H1 (cell line): ENCODE measurements around the gene DCUN1D3. TPM values are rescaled to one million over a fixed set of nuclear protein-coding genes. Genes with fewer than 3 reads are reported as not detected.

Experiments
- CTCF ChIA-PET: fragments of 300-600 bp; sonication (Branson Sonifier 250); formaldehyde crosslinking; loops from one replicate; lab custom pipeline; 2021; ENCODE audit not compliant: partially characterized antibody; lab: Charles Lee
- POLR2A ChIA-PET: fragments of 300-600 bp; sonication (Branson Sonifier 250); formaldehyde crosslinking; loops from one replicate; lab custom pipeline; 2021; ENCODE audit warnings: inconsistent platforms; ENCODE audit not compliant: partially characterized antibody; lab: Charles Lee
- DNase-seq, 2 experiments: peaks; one replicate each; pipeline versions ENCODE4 v3.0.0 to v3.0.0-alpha.2; 2010 to 2022; ENCODE audit warnings: low spot score in 2 of 2, low read depth in 1 of 2, mixed read lengths in 1 of 2
- FAIRE-seq: peaks from 2 replicates; lab custom pipeline; 2011; peaks lifted over from hg19 to GRCh38; lab: Jason Lieb, UNC
- H2AFZ ChIP-seq: 2 replicates; pipeline ENCODE4 v1.8.1; 2012; ENCODE audit warnings: low read length, inconsistent platforms
- H2AK5ac ChIP-seq: 2 replicates; pipeline ENCODE4 v1.6.1; 2013; ENCODE audit warnings: low read depth, low read length
- H2BK120ac ChIP-seq: replicated peaks from 2 replicates; pipeline ENCODE3; 2013; ENCODE audit warnings: low read depth, low read length, inconsistent platforms
- H2BK12ac ChIP-seq: 2 replicates; pipeline ENCODE4 v1.6.1; 2013; ENCODE audit warnings: low read depth, low read length
- H2BK15ac ChIP-seq: 2 replicates; pipeline ENCODE4 v1.6.1; 2013; ENCODE audit warnings: low read length
- H2BK20ac ChIP-seq: 2 replicates; pipeline ENCODE4 v1.6.1; 2013; ENCODE audit warnings: low read length
- H2BK5ac ChIP-seq: 2 replicates; pipeline ENCODE4 v1.6.1; 2013; ENCODE audit warnings: low read depth, low read length
- H3K14ac ChIP-seq: 2 replicates; pipeline ENCODE4 v1.6.1; 2013; ENCODE audit warnings: inconsistent platforms; ENCODE audit not compliant: insufficient read length
- H3K18ac ChIP-seq: 2 replicates; pipeline ENCODE4 v1.6.1; 2013; ENCODE audit warnings: low read length; ENCODE audit errors: extremely low read depth
- H3K23ac ChIP-seq: 2 replicates; pipeline ENCODE4 v1.6.1; 2013; ENCODE audit warnings: inconsistent platforms; ENCODE audit not compliant: insufficient read length
- H3K23me2 ChIP-seq: 2 replicates; pipeline ENCODE4 v1.6.1; 2013; ENCODE audit warnings: low read depth, low read length
- H3K27ac ChIP-seq: 2 replicates; pipeline ENCODE4 v1.6.1; 2011; ENCODE audit warnings: low read depth, low read length, inconsistent platforms
- H3K27me3 ChIP-seq, 4 experiments: replicated peaks in 1 of 4; 1 replicate in 1 of 4; 2 replicates in 3 of 4; pipeline versions ENCODE4 v1.6.1 to v1.8.1; 2011 to 2013; ENCODE audit warnings: low read length in 3 of 4, mild to moderate bottlenecking in 3 of 4, inconsistent platforms in 2 of 4, mixed read lengths in 2 of 4, moderate library complexity in 1 of 4; ENCODE audit not compliant: control insufficient read depth in 3 of 4, insufficient read depth in 3 of 4; ENCODE audit errors: extremely low read depth in 1 of 4
- H3K36me3 ChIP-seq, 4 experiments: 2 replicates each; pipeline versions ENCODE4 v1.6.1 to v1.8.1; 2011 to 2013; ENCODE audit warnings: mild to moderate bottlenecking in 4 of 4, low read length in 3 of 4, moderate library complexity in 2 of 4, control low read depth in 1 of 4, inconsistent platforms in 1 of 4; ENCODE audit not compliant: insufficient read depth in 4 of 4, control insufficient read depth in 2 of 4
- H3K4ac ChIP-seq: replicated peaks from 2 replicates; pipeline ENCODE3; 2013; ENCODE audit warnings: low read length, low read depth, mixed read lengths, inconsistent platforms; ENCODE audit not compliant: insufficient read length
- H3K4me1 ChIP-seq, 4 experiments: replicated peaks in 1 of 4; 1 replicate in 1 of 4; 2 replicates in 3 of 4; pipeline versions ENCODE4 v1.6.1 to v1.8.1; 2011 to 2013; ENCODE audit warnings: low read length in 3 of 4, inconsistent platforms in 2 of 4, mixed read lengths in 1 of 4; ENCODE audit not compliant: insufficient read depth in 4 of 4, control insufficient read depth in 3 of 4
- H3K4me2 ChIP-seq, 2 experiments: 2 replicates each; pipeline versions ENCODE4 v1.6.1 to v1.8.1; 2011 to 2013; ENCODE audit warnings: low read depth in 2 of 2, low read length in 2 of 2, control low read depth in 1 of 2, inconsistent platforms in 1 of 2, mild to moderate bottlenecking in 1 of 2; ENCODE audit not compliant: insufficient read depth in 1 of 2
- H3K4me3 ChIP-seq, 4 experiments: fragments of 200-600, 300-600 bp in 1 of 4; sonication (generic), shearing (Covaris generic), sonication (Bioruptor Twin) in 1 of 4; 2 replicates each; pipeline versions ENCODE4 v1.5.1 to v1.8.1; 2011 to 2016; ENCODE audit warnings: low read length in 4 of 4, low read depth in 3 of 4, control low read depth in 2 of 4, inconsistent platforms in 2 of 4, mild to moderate bottlenecking in 2 of 4, mixed read lengths in 1 of 4, moderate library complexity in 1 of 4; ENCODE audit not compliant: insufficient read depth in 2 of 4; ENCODE audit errors: extremely low read depth in 1 of 4
- H3K56ac ChIP-seq: replicated peaks from 2 replicates; pipeline ENCODE3; 2013; ENCODE audit warnings: low read depth, mild to moderate bottlenecking, mixed read lengths, low read length, inconsistent platforms; ENCODE audit not compliant: insufficient read length
- H3K79me1 ChIP-seq: 2 replicates; pipeline ENCODE4 v1.6.1; 2013; ENCODE audit warnings: low read depth, low read length, control low read depth
- H3K79me2 ChIP-seq, 2 experiments: 2 replicates each; pipeline versions ENCODE4 v1.6.1 to v1.8.1; 2012 to 2013; ENCODE audit warnings: low read length in 2 of 2, mild to moderate bottlenecking in 2 of 2, inconsistent platforms in 1 of 2; ENCODE audit not compliant: insufficient read depth in 2 of 2, control insufficient read depth in 1 of 2
- H3K9ac ChIP-seq, 4 experiments: replicated peaks in 1 of 4; 1 replicate in 1 of 4; 2 replicates in 3 of 4; pipeline versions ENCODE4 v1.6.1 to v1.8.1; 2011 to 2013; ENCODE audit warnings: low read depth in 3 of 4, low read length in 3 of 4, control low read depth in 2 of 4, mild to moderate bottlenecking in 2 of 4, moderate library complexity in 2 of 4, inconsistent platforms in 1 of 4; ENCODE audit errors: extremely low read depth in 1 of 4
- H3K9me3 ChIP-seq, 2 experiments: 2 replicates each; pipeline versions ENCODE4 v1.6.1 to v1.8.1; 2012 to 2013; ENCODE audit warnings: mild to moderate bottlenecking in 2 of 2, moderate library complexity in 2 of 2, control low read depth in 1 of 2, inconsistent platforms in 1 of 2, low read depth in 1 of 2, low read length in 1 of 2, mixed read lengths in 1 of 2; ENCODE audit not compliant: insufficient read depth in 2 of 2
- H4K20me1 ChIP-seq, 2 experiments: replicated peaks in 1 of 2; 2 replicates each; pipeline versions ENCODE3 to v1.8.1; 2011 to 2013; ENCODE audit warnings: inconsistent platforms in 2 of 2, low read length in 2 of 2, mild to moderate bottlenecking in 1 of 2; ENCODE audit not compliant: insufficient read depth in 2 of 2, control insufficient read depth in 1 of 2
- H4K5ac ChIP-seq: 2 replicates; pipeline ENCODE4 v1.6.1; 2013; ENCODE audit warnings: low read length, low read depth, mixed read lengths, inconsistent platforms; ENCODE audit not compliant: insufficient read length
- H4K8ac ChIP-seq: 2 replicates; pipeline ENCODE4 v1.8.0; 2013; ENCODE audit warnings: mild to moderate bottlenecking, moderate library complexity, low read length, inconsistent platforms; ENCODE audit not compliant: insufficient read depth; ENCODE audit errors: extremely low read depth
- H4K91ac ChIP-seq: replicated peaks from 2 replicates; pipeline ENCODE3; 2013; ENCODE audit warnings: low read length, mixed read lengths, inconsistent platforms; ENCODE audit not compliant: insufficient read length
- BACH1 ChIP-seq: IDR thresholded peaks from 2 replicates; pipeline ENCODE4 v1.6.1; 2012; ENCODE audit warnings: low read length, improper control_type of control experiment
- BRCA1 ChIP-seq: IDR thresholded peaks from 2 replicates; pipeline ENCODE4 v1.6.1; 2012; ENCODE audit warnings: low read depth, low read length, improper control_type of control experiment
- CBX5 ChIP-seq: fragments of 300-800, 300-1000 bp; sonication (generic); IDR thresholded peaks from 2 replicates; pipeline ENCODE4 v1.7.1; 2016; ENCODE audit warnings: antibody characterized with exemption, low read length, low read depth
- CREB1 ChIP-seq: IDR thresholded peaks from 2 replicates; pipeline ENCODE4 v1.6.1; 2012; ENCODE audit warnings: inconsistent platforms
- EZH2 ChIP-seq: fragments of 200-600 bp; sonication (generic); IDR thresholded peaks from 2 replicates; pipeline ENCODE4 v1.7.1; 2012; ENCODE audit warnings: low read depth, mild to moderate bottlenecking, moderate library complexity, low read length, inconsistent platforms; ENCODE audit not compliant: severe bottlenecking
- HDAC6 ChIP-seq: IDR thresholded peaks from one replicate; pipeline ENCODE4 v1.7.1; 2012; ENCODE audit warnings: low read depth, mild to moderate bottlenecking, inconsistent platforms, low read length, moderate library complexity
- JUN ChIP-seq: IDR thresholded peaks from 2 replicates; pipeline ENCODE4 v1.6.1; 2011; ENCODE audit warnings: low read depth, mild to moderate bottlenecking, improper control_type of control experiment, low read length
- KDM1A ChIP-seq: fragments of 200-600, 300-600 bp; sonication (generic); IDR thresholded peaks from 2 replicates; pipeline ENCODE4 v1.7.1; 2016; ENCODE audit warnings: mild to moderate bottlenecking, low read length, borderline replicate concordance
- KDM4A ChIP-seq: IDR thresholded peaks from one replicate; pipeline ENCODE4 v1.7.1; 2012; ENCODE audit warnings: low read depth, mild to moderate bottlenecking, moderate library complexity, low read length, inconsistent platforms; ENCODE audit not compliant: severe bottlenecking
- POU5F1 ChIP-seq: IDR thresholded peaks from 2 replicates; pipeline ENCODE4 v1.6.1; 2011; ENCODE audit warnings: low read depth, mild to moderate bottlenecking, low read length, moderate library complexity
- RAD21 ChIP-seq, 2 experiments: IDR thresholded peaks in 1 of 2; conservative IDR thresholded peaks in 1 of 2; 2 replicates each; pipeline ENCODE4 v1.6.1; 2011; ENCODE audit warnings: low read depth in 2 of 2, low read length in 2 of 2, improper control_type of control experiment in 1 of 2, inconsistent platforms in 1 of 2, mild to moderate bottlenecking in 1 of 2, moderate library complexity in 1 of 2
- SIX5 ChIP-seq: IDR thresholded peaks from 2 replicates; pipeline ENCODE4 v1.6.1; 2011; ENCODE audit warnings: mild to moderate bottlenecking, low read depth, low read length
- TCF12 ChIP-seq: IDR thresholded peaks from 2 replicates; pipeline ENCODE4 v1.6.1; 2011; ENCODE audit warnings: low read depth, mild to moderate bottlenecking, low read length
- WGBS, 2 experiments: shearing (Covaris generic) in 1 of 2; methylation state at CpG; one replicate each; pipeline versions ENCODE4 v1.1.6 to v1.1.7; 2013 to 2015; ENCODE audit warnings: low lambda C conversion rate in 2 of 2, mixed read lengths in 2 of 2, inconsistent platforms in 1 of 2, low coverage in 1 of 2, missing lambda C conversion rate in 1 of 2; ENCODE audit not compliant: insufficient replicate concordance in 2 of 2, insufficient coverage in 1 of 2, insufficient read length in 1 of 2; ENCODE audit errors: extremely low coverage in 1 of 2, missing lambda C conversion rate in 1 of 2; 5-methylcytosine and 5-hydroxymethylcytosine counted together
- polyA plus RNA-seq, 7 experiments: library from polyadenylated mRNA; depleted of rRNA in 3 of 7; stranded (reverse) in 5 of 7; unstranded in 2 of 7; fragments of >200 nt in 5 of 7; fragments of 200-250 nt in 2 of 7; gene quantifications; 1 replicate in 5 of 7; 2 replicates in 1 of 7; 4 replicates in 1 of 7; pipeline versions ENCODE4 v1.2.1 to v1.2.3, GENCODE V29; 2011 to 2013; ENCODE audit warnings: missing spikeins in 2 of 7, mixed read lengths in 2 of 7
- total RNA-seq: library from RNA; stranded (reverse); fragmentation: NEBNext Ultra II Directional; extraction: Animal tissue kit (Norgen Biotek cat#: 25700); gene quantifications from 2 replicates; pipeline ENCODE4 v1.2.1, GENCODE V29; 2021
- TF ChIP-seq, protein P1 (sequence below): IDR thresholded peaks from 2 replicates; pipeline ENCODE4 v1.6.1; 2012; ENCODE audit warnings: low read length, inconsistent platforms

Gene DCUN1D3
- total and polyA plus RNA-seq, 2 of the 8 experiments (the other 6 are each of a cell fraction or from before 2014, with no cell fraction given) = 3.5 to 18.2 TPM

GRCh38 chr16:20884240-20884556, 16.0 kb downstream of the DCUN1D3 start:
- H4K5ac ChIP-seq = no peak overlapping the region
- H3K14ac ChIP-seq = no peak overlapping the region
- no peak overlapping the region for H3K4ac ChIP-seq
- H2BK5ac ChIP-seq = no peak overlapping the region
- H3K4me3 ChIP-seq = no peak overlapping the region
- DNase-seq (no peak), FAIRE-seq (no peak)
- no peaks in the 10 kb centered on the region for H3K23me2 ChIP-seq
- no peak overlapping the region for H4K91ac ChIP-seq
- no peak overlapping the region for H2BK12ac ChIP-seq
- no peaks in the 10 kb centered on the region for H3K27me3 ChIP-seq
- no peak overlapping the region for H2BK15ac ChIP-seq
- H3K18ac ChIP-seq = no peak overlapping the region
- no peak overlapping the region for H3K9ac ChIP-seq
- peaks cover 6 to 74% of the 10 kb centered on the region in 2 experiments; a peak in 3 of 4 replicates for H3K79me2 ChIP-seq
- 88% methylated on average over 1 of the region's 1 CpG; no CpG with 5 or more reads in 1 of the 2 experiments for WGBS, 2 experiments
- no peak overlapping the region for H3K23ac ChIP-seq
- H3K4me1 ChIP-seq = peaks cover 0 to 3% (median under 1%) of the 10 kb centered on the region in 4 experiments; a peak in 2 of 7 replicates
- H3K9me3 ChIP-seq = no peaks in the 10 kb centered on the region
- H3K79me1 ChIP-seq = peaks cover 7% of the 10 kb centered on the region; the same call in 1 of the 2 replicates
- H2BK20ac ChIP-seq = no peak overlapping the region
- ChIA-PET POLR2A (interaction anchor here (1.1 to 2.4 kb wide), 2 partner anchors 11 to 15 kb away, joined by 3 to 5 read pairs; no protein-coding TSS in a partner anchor), CTCF (no interaction called here)
- no peak overlapping the region for H2AFZ ChIP-seq
- H2AK5ac ChIP-seq = no peak overlapping the region
- no peak overlapping the region for H3K4me2 ChIP-seq
- H4K20me1 ChIP-seq = no peaks in the 10 kb centered on the region
- H3K56ac ChIP-seq = no peak overlapping the region
- no peak overlapping the region for H3K27ac ChIP-seq
- no peak overlapping the region for H2BK120ac ChIP-seq
- no peaks in the 10 kb centered on the region for H3K36me3 ChIP-seq
- H4K8ac ChIP-seq = no peak overlapping the region
- no peak for TF ChIP-seq EZH2
- no peak for TF ChIP-seq RAD21 (IDR thresholded peaks at IDR 0.05 in 1 of 2, conservative IDR thresholded peaks at IDR 0.05 in 1 of 2; ENCODE audit: low read depth in 2 of 2, low read length in 2 of 2)
- TF ChIP-seq SIX5 = no peak
- TF ChIP-seq JUN = no peak
- no peak for TF ChIP-seq KDM1A
- TF ChIP-seq POU5F1 = no peak
- TF ChIP-seq BRCA1 = no peak
- no peak for TF ChIP-seq CREB1
- TF ChIP-seq HDAC6 = no peak
- no peak for TF ChIP-seq TCF12
- no peak for TF ChIP-seq CBX5
- TF ChIP-seq KDM4A = no peak
- TF ChIP-seq BACH1 = no peak
- TF ChIP-seq, protein P1, sequence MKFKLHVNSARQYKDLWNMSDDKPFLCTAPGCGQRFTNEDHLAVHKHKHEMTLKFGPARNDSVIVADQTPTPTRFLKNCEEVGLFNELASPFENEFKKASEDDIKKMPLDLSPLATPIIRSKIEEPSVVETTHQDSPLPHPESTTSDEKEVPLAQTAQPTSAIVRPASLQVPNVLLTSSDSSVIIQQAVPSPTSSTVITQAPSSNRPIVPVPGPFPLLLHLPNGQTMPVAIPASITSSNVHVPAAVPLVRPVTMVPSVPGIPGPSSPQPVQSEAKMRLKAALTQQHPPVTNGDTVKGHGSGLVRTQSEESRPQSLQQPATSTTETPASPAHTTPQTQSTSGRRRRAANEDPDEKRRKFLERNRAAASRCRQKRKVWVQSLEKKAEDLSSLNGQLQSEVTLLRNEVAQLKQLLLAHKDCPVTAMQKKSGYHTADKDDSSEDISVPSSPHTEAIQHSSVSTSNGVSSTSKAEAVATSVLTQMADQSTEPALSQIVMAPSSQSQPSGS = no peak
